ENCODE results near the gene SLMAP. TPM values are rescaled to one million over a fixed set of nuclear protein-coding genes. Genes with fewer than 3 reads are reported as not detected.

The SLMAP gene
- total RNA-seq, 1 donor from 2014 or later = 502 TPM

GRCh38 chr3:57826952-57827723 lies 71.0 kb downstream of the SLMAP start:
- Histone ChIP-seq H3K9me3 (no peaks in the 10 kb centered on the region), H3K27me3 (no peaks in the 10 kb centered on the region), H3K4me3 (no peak overlapping the region), H3K27ac (no peak overlapping the region), H3K36me3 (no peaks in the 10 kb centered on the region), H3K4me1 (peaks cover 0 to 6% of the 10 kb centered on the region in 2 donors)
- intact Hi-C loops (cut with DNase I) = no loop called here
- no peak for TF ChIP-seq CTCF (IDR thresholded peaks at IDR 0.05)
- DNase-seq (ENCODE audit: low spot score in 2 of 2) = no peak

GRCh38 chr3:57827757-57828156 lies 71.6 kb downstream of the SLMAP start:
- no peak overlapping the region for H3K27ac ChIP-seq
- no peak overlapping the region for H3K4me3 ChIP-seq
- no peak for TF ChIP-seq CTCF (IDR thresholded peaks at IDR 0.05)
- intact Hi-C loops (cut with DNase I) = no loop called here
- H3K27me3 ChIP-seq = no peaks in the 10 kb centered on the region
- no peaks in the 10 kb centered on the region for H3K9me3 ChIP-seq
- no peaks in the 10 kb centered on the region for H3K4me1 ChIP-seq
- peaks cover 0 to 3% of the 10 kb centered on the region in 2 donors for H3K36me3 ChIP-seq
- no peak for DNase-seq (ENCODE audit: low spot score in 2 of 2)

- Histone ChIP-seq H3K27ac (no peak overlapping the region), H3K4me3 (no peak overlapping the region), H3K9me3 (no peaks in the 10 kb centered on the region), H3K36me3 (peaks cover 0 to 6% of the 10 kb centered on the region in 2 donors), H3K4me1 (no peaks in the 10 kb centered on the region), H3K27me3 (no peaks in the 10 kb centered on the region)
- DNase-seq (ENCODE audit: low spot score in 2 of 2) = no peak
- intact Hi-C loops (cut with DNase I) = no loop called here
- TF ChIP-seq CTCF (IDR thresholded peaks at IDR 0.05) = no peak
Measured at GRCh38 chr3:57832486-57832885, 76.4 kb downstream of the SLMAP start.

- no peak overlapping the region for H3K4me3 ChIP-seq
- H3K4me1 ChIP-seq = no peaks in the 10 kb centered on the region
- H3K27ac ChIP-seq = no peak overlapping the region
- H3K36me3 ChIP-seq = peaks cover 0 to 6% of the 10 kb centered on the region in 2 donors
- no peaks in the 10 kb centered on the region for H3K9me3 ChIP-seq
- intact Hi-C loops (cut with DNase I) = no loop called here
- TF ChIP-seq CTCF (IDR thresholded peaks at IDR 0.05) = no peak
- no peak for DNase-seq (ENCODE audit: low spot score in 2 of 2)
- H3K27me3 ChIP-seq = no peaks in the 10 kb centered on the region
Measured at GRCh38 chr3:57832900-57833313, 76.8 kb downstream of the SLMAP start.

GRCh38 chr3:57833763-57834162 lies 77.7 kb downstream of the SLMAP start:
- DNase-seq (ENCODE audit: low spot score in 2 of 2) = no peak
- no peak overlapping the region for H3K27ac ChIP-seq
- intact Hi-C loops (cut with DNase I) = no loop called here
- peaks cover 0 to 6% of the 10 kb centered on the region in 2 donors for H3K36me3 ChIP-seq
- H3K9me3 ChIP-seq = no peaks in the 10 kb centered on the region
- no peak overlapping the region for H3K4me3 ChIP-seq
- TF ChIP-seq CTCF (IDR thresholded peaks at IDR 0.05) = no peak
- no peaks in the 10 kb centered on the region for H3K4me1 ChIP-seq
- no peaks in the 10 kb centered on the region for H3K27me3 ChIP-seq

Data from ascending aorta (tissue), 2 donors.